WI38 (cell line): ENCODE measurements around the gene RAB30.

Experiments used
- H3K4me3 ChIP-seq: 2 replicates; pipeline ENCODE4 v1.5.1; 2011; ENCODE audit warnings: low read depth, mild to moderate bottlenecking, control low read depth, low read length
- TF ChIP-seq, protein P1 (sequence below): IDR thresholded peaks from 2 replicates; pipeline ENCODE4 v1.5.1; 2012; ENCODE audit warnings: low read depth, mild to moderate bottlenecking, control low read depth, low read length

The RAB30 gene

DNA sequence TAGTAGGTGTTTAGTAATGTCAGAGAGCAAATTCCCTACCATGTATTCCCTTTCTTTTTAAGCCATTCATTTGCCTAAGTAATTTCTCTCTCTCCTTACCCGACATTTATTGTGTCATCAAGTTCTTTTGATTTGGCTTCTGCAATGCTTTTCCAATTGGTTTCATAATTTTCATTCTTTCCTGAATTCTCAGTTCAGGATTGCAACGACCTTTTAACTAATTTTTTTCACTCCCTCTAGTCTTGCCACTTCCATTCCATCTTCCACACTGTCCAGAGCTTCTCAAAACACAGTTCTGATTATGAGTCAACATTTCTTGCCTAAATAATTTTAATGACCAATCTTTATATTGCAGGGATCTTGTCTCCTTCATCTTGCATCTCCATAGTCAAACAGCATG, 41.2 kb upstream of the RAB30 start:
- H3K4me3 ChIP-seq: no peak overlapping the region
- TF ChIP-seq, protein P1, sequence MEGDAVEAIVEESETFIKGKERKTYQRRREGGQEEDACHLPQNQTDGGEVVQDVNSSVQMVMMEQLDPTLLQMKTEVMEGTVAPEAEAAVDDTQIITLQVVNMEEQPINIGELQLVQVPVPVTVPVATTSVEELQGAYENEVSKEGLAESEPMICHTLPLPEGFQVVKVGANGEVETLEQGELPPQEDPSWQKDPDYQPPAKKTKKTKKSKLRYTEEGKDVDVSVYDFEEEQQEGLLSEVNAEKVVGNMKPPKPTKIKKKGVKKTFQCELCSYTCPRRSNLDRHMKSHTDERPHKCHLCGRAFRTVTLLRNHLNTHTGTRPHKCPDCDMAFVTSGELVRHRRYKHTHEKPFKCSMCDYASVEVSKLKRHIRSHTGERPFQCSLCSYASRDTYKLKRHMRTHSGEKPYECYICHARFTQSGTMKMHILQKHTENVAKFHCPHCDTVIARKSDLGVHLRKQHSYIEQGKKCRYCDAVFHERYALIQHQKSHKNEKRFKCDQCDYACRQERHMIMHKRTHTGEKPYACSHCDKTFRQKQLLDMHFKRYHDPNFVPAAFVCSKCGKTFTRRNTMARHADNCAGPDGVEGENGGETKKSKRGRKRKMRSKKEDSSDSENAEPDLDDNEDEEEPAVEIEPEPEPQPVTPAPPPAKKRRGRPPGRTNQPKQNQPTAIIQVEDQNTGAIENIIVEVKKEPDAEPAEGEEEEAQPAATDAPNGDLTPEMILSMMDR: no peak

- TF ChIP-seq, protein P1: no peak
- H3K4me3 ChIP-seq: no peak overlapping the region
Measured at GRCh38 chr11:83105168-83105567, 33.5 kb upstream of the RAB30 start.

DNA sequence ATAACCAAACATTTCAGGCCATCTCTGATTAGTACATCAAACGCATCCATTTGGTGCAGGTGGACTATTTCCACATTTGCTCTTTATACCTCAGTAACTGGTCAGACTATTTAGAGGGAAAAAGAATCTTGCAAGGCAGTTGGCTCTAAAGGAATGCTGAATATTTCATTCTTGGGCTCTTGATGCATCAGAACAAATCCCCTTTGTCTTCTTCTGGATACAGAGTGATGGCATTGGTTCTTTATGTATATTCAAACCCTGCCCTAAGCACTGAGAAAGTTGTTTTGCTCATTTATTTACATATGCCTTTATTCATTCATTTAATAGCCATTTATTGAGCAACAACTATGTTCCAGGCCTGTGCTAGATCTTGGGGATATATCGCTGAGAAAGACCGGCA, 31.1 kb upstream of the RAB30 start:
- TF ChIP-seq, protein P1: no peak
- H3K4me3 ChIP-seq: no peak overlapping the region

DNA sequence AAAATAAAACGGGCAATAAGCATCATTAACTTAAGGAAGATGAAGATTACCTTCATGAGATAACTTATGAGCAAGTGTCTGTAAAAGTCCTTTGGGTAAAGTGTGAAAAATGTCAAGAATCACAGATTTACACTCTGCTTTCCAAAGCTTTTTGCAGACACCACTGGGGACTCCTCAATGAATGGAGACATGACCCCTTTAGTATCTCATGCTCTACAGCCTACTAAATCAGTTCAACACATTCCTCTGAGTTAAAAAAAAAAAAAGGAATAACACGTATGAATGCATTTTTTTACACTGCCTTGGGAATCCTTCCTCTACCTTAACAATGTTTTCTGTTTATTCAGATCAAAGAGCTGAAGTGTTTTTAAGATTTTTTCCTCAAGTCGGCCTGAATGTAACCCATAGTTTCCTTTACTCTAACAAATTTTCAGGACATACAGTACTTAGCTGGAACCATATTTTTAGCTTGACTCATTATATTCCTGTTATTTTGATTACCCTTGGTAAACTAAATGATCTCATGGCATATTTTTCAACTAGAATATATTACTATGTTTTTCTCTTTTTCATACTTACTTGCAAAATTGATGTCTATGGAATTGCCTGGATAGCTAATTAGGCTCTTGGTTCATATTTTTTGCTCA, 25.9 kb upstream of the RAB30 start:
- no peak overlapping the region for H3K4me3 ChIP-seq
- TF ChIP-seq, protein P1: no peak

DNA sequence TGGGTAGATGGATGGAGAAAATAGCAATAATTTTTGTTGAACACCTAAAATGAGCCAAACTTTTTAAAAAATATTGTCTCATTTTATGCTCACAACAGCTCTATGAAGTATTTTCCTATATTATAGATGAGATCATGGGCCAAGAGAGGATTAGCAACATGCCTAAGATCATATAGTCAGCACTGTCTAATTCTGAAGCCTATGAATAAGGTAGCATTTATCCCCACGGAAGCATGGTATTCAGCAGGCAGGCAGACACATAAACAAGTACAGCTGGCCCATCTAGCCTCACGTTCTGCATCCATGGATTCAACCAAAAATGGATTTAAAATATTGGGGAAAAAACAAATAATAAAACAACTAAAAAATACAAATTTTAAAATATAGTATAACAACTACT, 21.9 kb upstream of the RAB30 start:
- TF ChIP-seq, protein P1: no peak
- no peak overlapping the region for H3K4me3 ChIP-seq

- TF ChIP-seq, protein P1: no peak
- no peak overlapping the region for H3K4me3 ChIP-seq
Measured at GRCh38 chr11:83092488-83093384, 21.0 kb upstream of the RAB30 start.

- TF ChIP-seq, protein P1: no peak
Measured at GRCh38 chr11:83088965-83089364, 17.3 kb upstream of the RAB30 start.

More at GRCh38 chr11:83088965-83089364, 17.3 kb upstream of the RAB30 start:
- H3K4me3 ChIP-seq: no peak overlapping the region
